ENCODE results near the gene ABCG1. TPM values are rescaled to one million over a fixed set of nuclear protein-coding genes. Genes with fewer than 3 reads are reported as not detected.

Gene ABCG1
- total RNA-seq, 2 experiments from 2014 or later, result 16.7 to 17.3 TPM

GRCh38 chr21:42225571-42226155 lies 6.7 kb downstream of the ABCG1 start:
- POLR2A ChIA-PET, result interaction anchor here (0.9 to 1.4 kb wide), 2 partner anchors 12 to 27 kb away, joined by 3 read pairs; no protein-coding TSS in a partner anchor
- H4K20me1 ChIP-seq (ENCODE audit: insufficient read depth, low read length), result no peaks in the 10 kb centered on the region
- H3K27ac ChIP-seq (ENCODE audit: low read depth, low read length, poor library complexity, severe bottlenecking), result no peak overlapping the region
- CTCF ChIA-PET (ENCODE audit: unreplicated experiment), result no interaction called here
- TF ChIP-seq CTCF (conservative IDR thresholded peaks at IDR 0.05; ENCODE audit: low read length), result no peak
- no peak for TF ChIP-seq EZH2phosphoT487 (IDR thresholded peaks at IDR 0.05; ENCODE audit: borderline replicate concordance, low read depth, low read length)
- H3K4me3 ChIP-seq (ENCODE audit: low read depth, low read length, poor library complexity, severe bottlenecking), result no peak overlapping the region
- peaks cover 49% of the 10 kb centered on the region for H3K79me2 ChIP-seq (ENCODE audit: insufficient read depth, low read depth, low read length)
- BruUV-seq (replicated peaks), result no TSS peak
- no peaks in the 10 kb centered on the region; the same call in 1 of the 2 replicates for H3K9me3 ChIP-seq (ENCODE audit: low read length)
- H2AFZ ChIP-seq (ENCODE audit: low read length), result no peak overlapping the region
- no peaks in the 10 kb centered on the region for H3K9me2 ChIP-seq (ENCODE audit: insufficient read depth, low read length)
- H3K4me2 ChIP-seq (ENCODE audit: low read length), result no peak overlapping the region
- peaks cover 66% of the 10 kb centered on the region for H3K36me3 ChIP-seq (ENCODE audit: insufficient read depth, low read length)
- intact Hi-C loops (cut with micrococcal nuclease; ENCODE audit: unreplicated experiment), result no loop called here
- H3K4me1 ChIP-seq (ENCODE audit: insufficient read depth, low read length, poor library complexity, severe bottlenecking), result peaks cover 99% of the 10 kb centered on the region
- DNase-seq (ENCODE audit: low spot score), result no peak

GRCh38 chr21:42226626-42227025 lies 7.7 kb downstream of the ABCG1 start:
- Histone ChIP-seq H3K4me1 (ENCODE audit: insufficient read depth, low read length, poor library complexity, severe bottlenecking) (peaks cover 99% of the 10 kb centered on the region), H4K20me1 (ENCODE audit: insufficient read depth, low read length) (no peaks in the 10 kb centered on the region), H3K4me2 (ENCODE audit: low read length) (no peak overlapping the region), H3K9me3 (ENCODE audit: low read length) (no peaks in the 10 kb centered on the region; the same call in 1 of the 2 replicates), H3K4me3 (ENCODE audit: low read depth, low read length, poor library complexity, severe bottlenecking) (no peak overlapping the region), H3K79me2 (ENCODE audit: insufficient read depth, low read depth, low read length) (peaks cover 49% of the 10 kb centered on the region), H2AFZ (ENCODE audit: low read length) (no peak overlapping the region), H3K36me3 (ENCODE audit: insufficient read depth, low read length) (peaks cover 73% of the 10 kb centered on the region), H3K9me2 (ENCODE audit: insufficient read depth, low read length) (no peaks in the 10 kb centered on the region), H3K27ac (ENCODE audit: low read depth, low read length, poor library complexity, severe bottlenecking) (no peak overlapping the region)
- no peak for TF ChIP-seq CTCF (conservative IDR thresholded peaks at IDR 0.05; ENCODE audit: low read length)
- no peak for TF ChIP-seq EZH2phosphoT487 (IDR thresholded peaks at IDR 0.05; ENCODE audit: borderline replicate concordance, low read depth, low read length)
- TSS peak; percentile 4 for BruUV-seq (replicated peaks)
- POLR2A ChIA-PET, result interaction anchor here (0.6 to 1.4 kb wide), 3 partner anchors 11 to 201 kb away, joined by 3 to 4 read pairs (median 3); no protein-coding TSS in a partner anchor
- intact Hi-C loops (cut with micrococcal nuclease; ENCODE audit: unreplicated experiment), result no loop called here
- no peak for DNase-seq (ENCODE audit: low spot score)
- CTCF ChIA-PET (ENCODE audit: unreplicated experiment), result no interaction called here
